Posterior vena cava (tissue), 2 donors: ENCODE results near the gene DCXR. TPM values are rescaled to one million over a fixed set of nuclear protein-coding genes. Genes with fewer than 3 reads are reported as not detected.

ENCODE experiments used
- DNase-seq: peaks from one replicate; pipeline ENCODE4 v3.0.0-alpha.2; 2020; ENCODE audit warnings: low spot score
- intact Hi-C, 2 donors: fragments of 100-400 bp; cut with DNase I; formaldehyde crosslinking; loops; one replicate each; pipeline versions ENCODE4 v1.14.1 to v1.14.2; 2022 to 2023
- total RNA-seq, 2 donors: library from RNA; stranded (reverse); fragmentation: NEBNext Ultra II Directional; extraction: Animal tissue kit (Norgen Biotek cat#: 25700); gene quantifications; one replicate each; pipeline ENCODE4 v1.2.1, GENCODE V29; 2021
- donor health status: DM: yes; HTN: yes; CAD: no.
- donor health status: DM: yes; HTN: yes; CAD: no.

Gene DCXR
- total RNA-seq, 2 donors from 2014 or later, result 44.1 to 52.1 TPM

- no peak for DNase-seq
- intact Hi-C loops, result no loop called here
Measured at GRCh38 chr17:82018989-82019689, 18.4 kb downstream of the DCXR start.

- DNase-seq, result no peak
- intact Hi-C loops, result no loop called here
Measured at GRCh38 chr17:82018152-82018988, 19.1 kb downstream of the DCXR start.

GRCh38 chr17:82017612-82018151, 19.8 kb downstream of the DCXR start:
- no peak for DNase-seq
- intact Hi-C loops, result no loop called here

GRCh38 chr17:82016875-82017459, 20.5 kb downstream of the DCXR start:
- no peak for DNase-seq

GRCh38 chr17:82016061-82016874, 21.2 kb downstream of the DCXR start:
- DNase-seq, result no peak
- intact Hi-C loops, result no loop called here

More at GRCh38 chr17:82016875-82017459, 20.5 kb downstream of the DCXR start:
- intact Hi-C loops, result no loop called here

GRCh38 chr17:82015311-82015971, 22.1 kb downstream of the DCXR start:
- no peak for DNase-seq
- intact Hi-C loops, result no loop called here

GRCh38 chr17:82014971-82015310, 22.6 kb downstream of the DCXR start:
- intact Hi-C loops, result no loop called here
- DNase-seq, result no peak

- DNase-seq, result no peak
- intact Hi-C loops, result no loop called here
Measured at GRCh38 chr17:82014432-82014831, 23.1 kb downstream of the DCXR start.

GRCh38 chr17:82013772-82014321, 23.6 kb downstream of the DCXR start:
- intact Hi-C loops, result no loop called here

GRCh38 chr17:82013341-82013740, 24.2 kb downstream of the DCXR start:
- intact Hi-C loops, result no loop called here
- no peak for DNase-seq

More at GRCh38 chr17:82013772-82014321, 23.6 kb downstream of the DCXR start:
- DNase-seq, result no peak

- no peak for DNase-seq
- intact Hi-C loops, result no loop called here
Measured at GRCh38 chr17:82012640-82013295, 24.7 kb downstream of the DCXR start.

GRCh38 chr17:82012261-82012639, 25.2 kb downstream of the DCXR start:
- intact Hi-C loops, result no loop called here
- DNase-seq, result no peak

- intact Hi-C loops, result no loop called here
- no peak for DNase-seq
Measured at GRCh38 chr17:82011617-82012187, 25.8 kb downstream of the DCXR start.

GRCh38 chr17:82010575-82011525, 26.6 kb downstream of the DCXR start:
- intact Hi-C loops, result no loop called here
- no peak for DNase-seq

- DNase-seq, result no peak
- intact Hi-C loops, result no loop called here
Measured at GRCh38 chr17:82009413-82009812, 28.1 kb downstream of the DCXR start.

- no peak for DNase-seq
- intact Hi-C loops, result no loop called here
Measured at GRCh38 chr17:82008941-82009405, 28.5 kb downstream of the DCXR start.
